Occipital lobe (tissue), 2 donors: Measurements from ENCODE around the gene AHI1. TPM values are rescaled to one million over a fixed set of nuclear protein-coding genes. Genes with fewer than 3 reads are reported as not detected.

Experiments used
- DNase-seq: peaks from one replicate; lab custom pipeline; 2025; lab: John Stamatoyannopoulos, UW
- total RNA-seq: library from RNA; depleted of rRNA; stranded (reverse); fragments of >200 nt; gene quantifications from one replicate; pipeline ENCODE4 v1.2.3, GENCODE V29; 2014

AHI1 gene
- total RNA-seq: 40.6 TPM

DNA sequence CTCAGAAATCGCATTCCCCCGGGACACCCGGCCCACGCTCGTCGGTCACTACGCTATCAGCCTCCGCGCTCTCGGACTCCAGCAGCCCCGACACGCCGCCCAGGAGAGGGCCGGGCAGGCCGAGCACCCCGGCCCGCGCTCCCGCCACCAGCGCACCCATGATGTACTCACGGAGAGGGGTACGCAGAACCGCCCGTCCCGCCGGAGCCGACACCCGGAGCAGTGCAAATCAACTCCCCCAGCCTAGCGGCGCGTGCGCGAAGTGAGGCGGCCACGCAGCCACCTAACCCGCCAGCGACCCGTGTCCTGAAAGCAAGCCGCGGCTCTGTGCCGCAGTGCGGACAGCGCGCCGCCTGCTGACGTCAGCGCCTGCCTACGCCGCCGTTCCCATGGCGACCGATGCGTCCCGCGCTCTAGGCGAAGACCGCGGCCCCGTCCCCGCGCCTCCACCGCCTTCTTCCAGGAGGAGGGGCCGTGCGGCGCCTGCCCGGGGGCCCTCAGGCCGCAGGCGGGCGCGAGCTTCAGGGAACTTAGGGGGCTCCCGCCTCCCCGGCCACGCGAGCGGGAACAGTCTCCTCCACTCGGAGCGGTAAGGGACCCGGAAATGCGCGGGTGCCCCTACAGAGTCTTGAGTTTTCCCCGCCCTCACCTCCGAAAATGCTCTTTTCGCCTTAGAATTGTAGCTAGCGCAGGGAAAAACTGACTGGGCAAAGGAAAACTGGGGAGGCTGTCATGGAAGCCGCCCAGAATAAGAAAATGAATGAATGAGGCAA lies at the start of gene AHI1:
TSS of gene AHI1 (minus strand) at position 329 of the 773 bp plus-strand sequence. CDS start 5,503 bp downstream, outside the sequence.
- DNase-seq: peak; percentile 91

DNA sequence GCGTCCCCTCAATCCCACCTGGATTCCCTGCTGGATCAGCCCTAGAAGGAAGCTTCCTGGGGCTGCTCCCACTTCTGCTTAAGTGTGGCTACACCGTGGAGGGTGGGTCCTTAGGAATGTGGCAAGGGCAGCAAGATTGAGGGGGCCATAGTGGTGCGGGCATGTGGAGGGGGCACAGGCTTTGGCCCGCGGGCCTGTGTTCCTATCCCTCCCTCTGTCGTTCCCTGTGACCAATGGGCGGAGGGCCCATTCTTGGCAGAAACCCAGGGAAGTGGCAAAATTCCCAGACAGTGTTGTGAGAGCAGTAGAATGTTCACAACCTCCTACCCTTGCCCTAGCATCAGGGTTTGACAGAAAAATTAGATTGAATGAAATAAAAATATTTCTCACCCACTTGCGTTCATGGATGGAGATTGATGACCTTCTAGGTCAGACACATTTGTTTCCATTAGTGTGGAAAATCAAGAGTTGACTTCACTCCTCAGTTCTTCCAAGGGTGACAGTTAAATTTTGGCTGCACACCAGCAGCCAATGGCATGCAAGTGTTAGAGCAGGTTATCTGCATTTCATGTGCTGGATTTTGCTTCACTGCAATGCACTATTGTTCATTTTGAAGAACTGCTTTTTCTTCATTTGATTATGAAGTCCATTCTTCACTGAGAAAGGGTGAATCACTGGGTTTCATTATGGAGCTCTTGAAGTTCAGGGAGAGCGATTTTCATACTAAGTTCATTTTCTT lies 49.3 kb upstream of the AHI1 start:
- DNase-seq: no peak

DNA sequence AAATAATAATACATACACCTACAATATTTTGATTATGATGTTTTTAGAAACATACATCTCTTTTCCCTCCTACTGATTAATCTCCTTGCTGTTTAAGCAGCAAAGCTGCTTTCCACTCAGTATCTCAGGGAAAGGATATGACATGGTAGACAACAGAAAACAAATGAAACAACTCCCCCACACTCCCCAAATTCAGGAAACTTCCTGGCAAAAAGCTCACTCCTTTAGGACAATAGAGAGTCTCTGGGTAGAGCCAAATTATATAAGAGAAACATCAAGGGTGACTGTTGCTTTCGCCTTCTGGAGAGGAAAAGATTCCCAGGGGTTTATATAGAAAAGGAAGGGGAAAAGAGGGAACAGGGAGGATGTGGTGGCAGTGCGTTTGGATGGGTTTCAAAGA lies 48.7 kb upstream of the AHI1 start:
- DNase-seq: no peak

DNA sequence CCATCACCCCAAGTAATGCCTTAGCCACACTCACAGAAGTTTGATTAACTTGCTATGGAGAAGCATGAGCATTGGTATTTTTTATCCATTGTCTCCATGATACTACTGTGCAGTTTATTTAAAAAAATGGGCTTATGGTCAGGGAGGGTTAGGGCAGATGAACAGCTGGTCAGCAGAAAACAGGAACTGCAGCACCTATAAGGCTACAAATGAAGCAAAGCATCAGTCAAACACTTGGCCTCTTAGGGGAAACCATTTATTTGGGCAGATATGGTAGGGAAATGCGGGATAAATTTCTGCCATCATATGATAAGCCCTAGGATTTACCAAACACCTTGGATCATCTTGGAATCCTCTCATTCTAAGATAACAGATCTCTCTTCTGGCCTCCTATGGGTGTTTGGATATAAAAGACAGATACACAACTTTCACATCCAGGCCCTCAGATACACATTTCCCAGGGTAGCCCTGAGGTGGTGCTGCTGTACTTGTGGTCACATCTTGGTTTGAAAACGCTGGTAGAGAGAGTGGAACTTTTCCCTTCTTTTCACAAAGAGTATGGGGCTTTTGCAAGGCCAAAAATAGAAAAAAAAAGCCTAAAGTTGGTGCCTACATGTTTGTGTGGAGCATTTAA lies 42.8 kb upstream of the AHI1 start:
- no peak for DNase-seq

DNA sequence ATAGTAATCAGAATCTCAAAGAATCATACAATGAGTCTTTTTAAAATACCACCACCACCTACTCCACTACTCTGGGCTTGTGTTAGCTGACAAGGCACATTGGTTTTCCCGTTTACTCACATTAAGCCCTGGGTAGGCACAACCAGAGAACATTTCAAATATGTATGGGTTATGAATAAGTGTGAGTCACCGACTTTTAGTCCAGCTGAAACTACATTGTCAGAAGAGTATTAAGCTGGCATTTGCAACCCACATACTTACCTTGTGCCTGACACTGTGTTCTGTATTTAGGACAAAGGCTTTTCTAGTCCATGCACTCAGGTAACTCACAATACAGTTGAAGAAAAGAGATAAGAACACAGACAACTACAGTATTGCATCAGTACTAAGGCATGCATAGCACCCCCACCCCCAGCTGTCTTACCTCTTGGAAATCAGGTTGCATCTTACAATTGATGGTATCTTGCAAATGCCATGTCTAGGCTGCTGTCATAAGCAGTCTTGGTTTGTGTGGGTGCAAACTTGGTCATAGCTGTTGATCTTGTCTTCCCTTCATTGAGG lies 40.3 kb upstream of the AHI1 start:
- no peak for DNase-seq

DNA sequence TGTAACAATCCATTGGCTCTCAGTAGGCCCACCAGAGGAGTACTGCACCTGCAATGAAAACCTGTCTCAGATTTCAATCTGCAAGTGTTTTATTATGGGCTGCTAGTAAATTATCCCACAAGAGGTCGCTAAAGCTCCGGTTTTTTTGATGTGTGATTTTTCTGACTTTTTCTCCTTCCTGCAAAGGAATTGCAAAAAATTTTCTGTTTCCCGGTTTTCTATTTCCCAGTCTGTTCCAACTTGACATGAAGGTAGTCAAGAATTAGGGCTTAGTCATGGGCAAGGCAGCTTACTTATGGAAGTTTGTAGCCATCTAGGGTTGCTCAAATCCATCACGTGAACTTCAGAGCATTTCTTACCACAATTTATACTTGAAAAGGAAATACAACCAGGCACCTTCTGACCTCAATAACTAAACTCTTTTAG lies 38.5 kb upstream of the AHI1 start:
- DNase-seq: no peak

DNA sequence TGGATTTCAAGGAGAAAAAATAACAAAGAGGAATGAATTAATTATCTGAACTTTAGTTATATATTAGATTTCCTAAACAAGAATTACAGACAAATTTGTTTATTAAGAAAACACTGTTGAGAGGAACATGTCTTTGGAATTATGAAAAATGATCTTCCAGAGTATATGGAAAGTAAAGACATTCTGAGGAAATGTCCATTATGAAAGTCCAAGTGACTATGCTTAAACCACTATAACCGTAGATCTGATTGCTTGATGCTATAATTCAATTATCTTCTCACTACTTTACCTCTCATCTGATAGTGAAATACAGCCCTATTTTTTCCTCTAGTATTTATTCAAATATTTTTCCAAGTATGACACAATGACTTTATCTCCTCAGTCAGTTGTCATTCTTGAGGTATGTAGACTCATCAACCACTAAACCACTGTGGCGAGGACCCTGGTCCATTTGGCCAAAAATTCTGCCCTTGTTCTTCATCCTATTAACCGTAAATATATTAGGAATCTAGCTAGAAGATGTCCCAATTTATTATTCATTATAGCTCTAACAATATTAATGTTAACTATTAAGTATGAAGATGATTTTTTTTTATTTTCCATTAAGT lies 37.3 kb upstream of the AHI1 start:
- DNase-seq: no peak

DNA sequence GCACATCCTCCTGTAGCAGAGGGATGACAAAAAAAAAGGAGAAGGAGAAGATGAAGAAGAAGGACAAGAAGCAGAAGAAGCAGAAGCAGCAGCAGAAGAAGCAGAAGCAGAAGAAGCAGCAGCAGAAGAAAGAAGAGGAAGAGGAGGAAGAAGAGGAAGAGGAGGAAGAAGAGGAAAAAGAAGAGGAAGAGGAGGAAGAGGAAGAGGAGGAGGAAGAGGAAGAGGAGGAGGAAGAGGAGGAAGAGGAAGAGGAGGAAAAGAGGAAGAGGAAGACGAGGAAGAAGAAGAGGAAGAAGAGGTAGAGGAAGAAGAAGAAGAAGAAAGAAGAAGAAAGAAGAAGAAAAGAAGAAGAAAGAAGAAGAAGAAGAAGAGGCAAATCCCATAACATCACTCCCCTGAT lies 35.0 kb upstream of the AHI1 start:
- DNase-seq: no peak

DNA sequence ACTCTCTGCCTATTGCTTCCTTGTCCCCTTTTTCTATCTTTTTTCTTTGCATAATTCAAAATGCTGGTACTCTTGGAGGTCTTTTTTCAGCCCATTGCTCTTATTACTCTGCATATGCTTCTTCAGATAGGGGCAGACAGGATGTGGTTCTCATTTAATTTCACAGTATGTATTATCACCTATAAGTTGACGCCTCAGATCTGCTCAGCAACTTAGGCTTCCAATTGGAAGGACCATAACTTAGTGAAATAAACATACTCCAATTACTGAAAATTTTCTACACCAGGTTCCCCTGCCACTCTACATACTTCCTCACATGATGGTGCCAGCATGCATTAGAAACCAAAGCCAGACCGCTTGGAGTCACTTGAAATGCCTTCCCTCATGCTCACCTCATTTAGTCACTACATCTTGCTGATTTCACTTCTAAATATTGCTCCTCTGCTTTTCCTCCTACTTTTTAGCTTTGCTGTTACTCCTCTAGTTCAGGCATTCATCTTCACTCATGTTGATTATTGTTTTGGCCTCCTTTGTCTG lies 34.5 kb upstream of the AHI1 start:
- no peak for DNase-seq

DNA sequence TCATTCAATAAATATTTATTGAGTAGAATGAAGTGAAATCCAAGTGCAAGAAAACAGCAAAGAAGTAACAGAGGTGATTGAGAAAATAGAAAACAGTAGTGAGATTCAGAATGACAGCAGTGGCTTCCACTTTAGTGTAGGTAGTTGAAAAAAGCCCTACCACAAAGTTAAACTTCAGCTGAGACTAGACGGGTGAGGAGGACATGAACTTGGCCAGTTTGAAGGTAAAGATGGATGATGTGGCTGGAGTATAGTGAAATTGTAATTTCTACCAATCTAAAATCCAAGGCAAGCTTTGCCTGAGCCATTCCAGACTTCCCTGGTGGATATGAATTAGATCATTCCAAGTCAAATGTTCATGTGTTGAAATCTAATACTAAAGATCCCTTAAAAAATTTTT lies 32.6 kb upstream of the AHI1 start:
- DNase-seq: no peak

DNA sequence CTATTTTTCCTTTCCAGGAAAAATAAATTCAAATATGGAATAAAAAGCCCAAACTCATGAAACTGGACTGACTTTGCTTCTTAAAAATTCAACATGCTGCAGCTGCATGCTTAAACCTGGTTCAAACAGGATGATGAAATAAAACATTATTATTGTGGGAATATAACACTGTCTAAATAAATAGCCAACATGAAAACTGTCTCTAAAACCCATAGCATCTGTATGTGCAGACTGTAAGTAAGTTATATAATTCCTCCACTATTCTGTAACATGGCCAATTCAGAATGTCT lies 30.4 kb upstream of the AHI1 start:
- DNase-seq: no peak

DNA sequence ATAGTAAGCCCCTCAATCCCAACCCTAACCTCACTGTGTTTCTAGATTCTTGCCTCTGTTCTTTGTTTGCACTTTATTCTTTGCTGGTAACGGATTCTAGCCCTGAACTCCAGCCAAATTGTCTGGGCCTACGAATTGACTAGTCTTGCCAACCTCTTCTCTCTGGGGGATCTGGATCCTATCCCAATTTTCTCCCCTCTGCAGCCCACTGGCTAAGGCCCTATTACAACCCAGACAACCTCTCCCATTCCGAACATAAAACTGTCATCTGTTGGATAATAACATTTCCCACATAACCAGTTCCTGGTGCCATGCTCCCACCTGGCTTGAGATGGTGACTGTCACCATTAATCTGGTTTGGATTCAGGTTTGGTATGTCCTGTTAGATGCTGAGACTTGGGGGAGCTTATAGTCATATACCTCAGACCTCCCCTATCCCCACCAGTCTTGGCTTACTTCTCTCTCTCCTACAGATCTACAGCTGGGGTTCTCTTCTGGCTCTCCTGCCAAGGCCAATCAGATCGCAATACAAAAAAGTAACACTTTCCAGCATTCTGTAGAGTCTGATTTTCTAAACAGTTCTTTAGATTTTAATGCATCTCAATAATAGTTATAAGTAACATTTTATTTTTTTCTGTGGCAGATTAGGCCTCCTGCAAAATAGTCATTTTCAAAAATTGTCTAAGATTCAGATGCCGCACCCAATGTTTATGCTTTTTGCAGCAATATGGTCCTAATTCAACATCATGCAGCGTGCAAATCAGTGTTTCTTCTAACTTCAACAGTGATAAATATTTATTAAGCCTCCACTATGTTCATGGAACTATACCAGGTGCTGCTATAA lies 29.8 kb upstream of the AHI1 start:
- no peak for DNase-seq

DNA sequence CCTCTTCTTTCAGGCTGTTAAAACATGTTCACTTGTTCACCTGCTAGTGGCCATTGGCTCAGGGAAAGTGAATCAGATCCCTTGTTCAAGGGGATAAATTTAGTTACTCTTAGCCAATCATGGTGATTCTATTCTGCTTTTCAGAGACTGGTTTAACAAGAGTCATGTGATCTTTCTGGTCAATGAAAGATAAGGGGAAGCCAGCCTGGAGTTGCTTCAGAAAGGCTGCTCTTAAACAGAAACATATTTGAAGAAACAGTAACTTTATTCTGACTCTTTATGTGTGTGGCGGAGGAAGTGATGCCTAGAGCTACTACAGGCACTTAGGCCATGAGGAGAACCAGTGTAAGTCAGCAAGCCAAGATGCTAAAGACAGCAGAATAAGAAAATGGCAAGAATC lies 28.1 kb upstream of the AHI1 start:
- no peak for DNase-seq

DNA sequence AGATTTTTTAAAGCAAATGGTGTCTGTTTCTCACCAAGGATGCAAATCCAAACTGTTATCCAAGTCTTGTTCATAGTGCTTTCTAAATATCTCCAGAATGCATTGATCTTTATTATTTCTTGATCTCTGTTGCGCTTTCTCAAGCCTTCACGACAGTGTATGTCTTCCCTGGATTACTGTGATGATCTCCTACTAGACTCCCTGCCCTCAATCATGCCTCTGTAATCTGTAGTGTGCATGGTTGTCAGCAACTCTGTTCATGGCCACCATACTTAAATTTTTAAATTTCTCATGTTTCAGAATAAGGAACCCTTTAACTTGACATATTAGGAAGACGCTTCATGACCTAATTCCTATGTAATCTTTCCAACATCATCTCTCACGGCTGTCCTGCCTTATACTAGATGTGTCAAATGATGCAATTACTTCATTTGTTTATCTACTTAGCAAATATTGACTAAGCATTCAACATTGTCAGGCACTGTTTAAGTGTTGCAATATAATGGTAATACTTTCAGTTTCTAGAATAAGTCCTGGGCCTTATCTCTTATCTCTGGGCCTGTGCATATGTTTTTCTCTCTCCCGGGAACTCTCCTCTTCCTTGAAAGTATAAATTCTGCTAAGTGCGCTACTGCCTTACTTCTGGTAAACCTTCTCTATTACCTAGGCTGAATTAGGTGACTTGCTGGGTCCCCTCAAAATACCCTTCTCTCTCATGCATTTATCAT lies 25.6 kb upstream of the AHI1 start:
- no peak for DNase-seq

DNA sequence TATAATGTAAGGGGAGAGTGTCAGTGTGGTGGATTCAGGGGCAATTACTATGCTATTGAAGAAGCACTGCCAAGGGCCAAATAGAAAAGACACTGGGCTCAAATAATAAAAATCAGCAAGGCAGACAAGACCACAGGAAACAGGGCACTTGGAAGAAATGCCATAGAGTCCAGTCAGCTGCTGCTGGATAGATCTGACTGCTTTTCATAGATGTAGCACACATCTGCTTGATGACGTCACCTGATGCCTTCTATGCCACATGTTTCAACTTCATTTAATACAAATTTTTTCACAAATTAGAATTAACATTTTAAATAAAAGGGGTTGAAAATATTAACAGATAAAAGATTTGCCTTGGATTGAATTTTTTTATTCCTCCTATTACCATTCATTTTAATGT lies 23.9 kb upstream of the AHI1 start:
- DNase-seq: no peak

DNA sequence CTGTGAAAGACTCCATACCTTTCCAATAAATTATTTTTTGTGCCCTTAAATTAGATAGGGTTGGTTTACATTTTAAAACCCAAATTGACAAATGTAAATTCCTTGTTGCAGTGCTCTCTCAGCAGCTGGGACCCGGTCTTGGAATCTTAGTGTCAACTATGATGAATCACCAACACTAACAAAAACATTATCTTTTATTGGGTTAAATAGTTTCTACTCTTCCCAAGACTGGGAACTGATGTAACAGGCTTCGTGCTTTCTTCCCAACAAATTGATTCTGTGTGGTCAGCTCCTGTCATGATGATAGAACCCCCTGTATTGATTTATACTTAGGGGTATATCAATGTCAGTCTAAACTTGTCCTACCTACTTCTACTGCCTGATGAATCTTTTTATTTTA lies 23.2 kb upstream of the AHI1 start:
- DNase-seq: no peak

DNA sequence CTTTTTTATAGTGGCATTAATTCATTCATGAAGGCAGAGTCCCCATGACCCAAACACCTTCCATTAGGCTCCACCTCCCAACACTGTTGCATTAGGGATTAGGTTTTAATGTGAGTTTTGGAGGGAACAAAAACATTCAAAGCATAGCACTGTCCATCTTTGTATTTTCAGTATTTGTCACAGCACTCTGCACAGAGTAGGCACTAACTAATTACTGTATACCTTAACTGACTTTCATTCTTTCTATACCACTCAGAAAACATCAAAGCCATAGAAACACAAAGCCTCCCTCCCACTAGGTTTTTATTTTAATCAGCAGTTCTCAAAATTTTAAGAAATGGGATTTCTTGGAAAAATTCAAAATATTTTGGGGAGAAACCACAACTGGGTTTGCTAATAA lies 21.8 kb upstream of the AHI1 start:
- no peak for DNase-seq

DNA sequence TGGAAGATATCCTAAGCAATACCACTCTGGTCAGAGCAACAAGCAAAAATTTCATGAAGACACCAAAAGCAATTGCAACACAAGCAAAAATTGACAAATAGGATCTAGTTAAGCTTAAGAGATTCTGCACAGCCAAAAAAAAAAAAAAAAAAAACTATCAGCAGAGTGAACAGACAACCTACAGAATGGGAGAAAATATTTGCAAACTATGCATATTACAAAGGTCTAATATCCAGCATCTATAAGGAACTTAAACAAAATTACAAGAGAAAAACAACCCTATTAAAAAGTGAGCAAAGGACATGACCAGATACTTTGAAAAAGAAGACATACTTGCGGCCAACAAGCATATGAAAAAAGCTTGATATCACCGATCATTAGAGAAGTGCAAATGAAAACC lies 20.0 kb upstream of the AHI1 start:
- DNase-seq: no peak

DNA sequence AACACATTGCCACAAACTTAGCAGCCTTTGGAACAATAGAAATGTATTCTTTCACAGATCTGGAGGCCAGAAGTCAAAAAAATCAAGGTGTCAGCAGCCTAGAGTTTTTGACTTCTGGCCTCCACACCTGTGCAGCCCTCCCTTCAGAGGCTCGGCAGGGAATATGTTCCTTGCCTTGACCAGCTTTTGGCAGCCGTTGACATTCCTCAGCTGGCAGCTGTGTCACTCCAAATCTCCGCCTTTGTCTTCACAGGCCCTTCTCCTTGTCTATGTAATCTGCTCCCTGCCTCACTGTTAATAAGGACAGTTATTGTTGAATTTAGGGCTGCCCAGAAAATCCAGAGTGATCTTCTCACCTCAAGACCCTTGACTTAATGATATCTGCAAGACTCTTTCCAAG lies 17.2 kb upstream of the AHI1 start:
- no peak for DNase-seq
